Body of pancreas (tissue), 4 donors: ENCODE measurements around the gene ATP6V1G1. TPM values are rescaled to one million over a fixed set of nuclear protein-coding genes. Genes with fewer than 3 reads are reported as not detected.

Experiments used
- ATAC-seq: fragments of 150-250 bp; one replicate; pipeline ENCODE4 v1.9.1; 2016
- DNase-seq, 4 donors: peaks; one replicate each; pipeline ENCODE4 v3.0.0-alpha.2; 2019
- H3K27ac ChIP-seq, 4 donors: fragments of 200-600 bp; sonication (generic); 1 replicate in 3 of 4; 2 replicates in 1 of 4; pipeline versions ENCODE4 v1.5.1 to v1.6.1; 2016 to 2019; ENCODE audit warnings: mild to moderate bottlenecking in 1 of 4, mixed read lengths in 1 of 4, moderate library complexity in 1 of 4
- H3K27me3 ChIP-seq, 2 donors: fragments of 200-600 bp; sonication (generic); one replicate each; pipeline ENCODE4 v1.6.0; 2016; ENCODE audit warnings: mild to moderate bottlenecking in 1 of 2
- H3K36me3 ChIP-seq, 2 donors: fragments of 200-600 bp; sonication (generic); replicated peaks in 1 of 2; 2 replicates each; pipeline ENCODE4 v1.5.1; 2016; ENCODE audit warnings: low read depth in 2 of 2; ENCODE audit not compliant: insufficient read depth in 1 of 2
- H3K4me1 ChIP-seq: fragments of 200-600 bp; sonication (generic); one replicate; pipeline ENCODE4 v1.6.0; 2016
- H3K4me3 ChIP-seq, 2 donors: fragments of 200-600 bp; sonication (generic); 1 replicate in 1 of 2; 2 replicates in 1 of 2; pipeline ENCODE4 v1.5.1; 2016 to 2019
- H3K9me3 ChIP-seq, 3 donors: fragments of 200-600 bp; sonication (generic); 1 replicate in 2 of 3; 2 replicates in 1 of 3; pipeline ENCODE4 v1.5.1; 2016
- CTCF ChIP-seq, 7 experiments: fragments of 450-650 bp in 4 of 7; fragments of 200-600 bp in 3 of 7; sonication (generic) in 3 of 7; IDR thresholded peaks; one replicate each; pipeline ENCODE4 v1.5.1; 2016 to 2019; ENCODE audit warnings: antibody characterized with exemption in 7 of 7
- POLR2A ChIP-seq, 3 donors: fragments of 450-650 bp; IDR thresholded peaks; one replicate each; pipeline ENCODE4 v1.6.1; 2016; ENCODE audit warnings: antibody characterized with exemption in 3 of 3, mild to moderate bottlenecking in 2 of 3
- WGBS, 2 donors: methylation state at CpG; one replicate each; pipeline ENCODE4 v1.1.5; 2017; 5-methylcytosine and 5-hydroxymethylcytosine counted together
- intact Hi-C: fragments of 100-400 bp; cut with DNase I; formaldehyde crosslinking; loops from one replicate; pipeline ENCODE4 v1.15.1; 2023
- total RNA-seq, 2 donors: library from RNA; depleted of rRNA; stranded (reverse); fragments of >200 nt; gene quantifications; one replicate each; pipeline ENCODE4 v1.1.0, GENCODE V29; 2016

ATP6V1G1 gene
- total RNA-seq = 10 to 100 TPM; 62.3 to 91.3 TPM

GRCh38 chr9:114587345-114588202 lies at the start of gene ATP6V1G1:
Gene ATP6V1G1, plus strand, starts transcription at chr9:114587769. Its CDS starts 70 bp downstream, at chr9:114587839.
- no peaks in the 10 kb centered on the region for H3K36me3 ChIP-seq
- H3K4me3 ChIP-seq = peak within 1 kb of the TSS; percentile 64 to 72
- intact Hi-C loops = no loop called here
- no peaks in the 10 kb centered on the region for H3K9me3 ChIP-seq
- peak in 4 of 7 experiments; percentile 11 to 34 (median 21) for TF ChIP-seq CTCF (IDR thresholded peaks at IDR 0.05)
- TF ChIP-seq POLR2A (IDR thresholded peaks at IDR 0.05) = peak; percentile 90 to 97 (median 96)
- 0 to 1% methylated on average over 33 to 52 of the region's 52 CpGs for WGBS, 2 donors
- H3K27ac ChIP-seq = peak within 1 kb of the TSS; percentile 80 to 88 (median 82)
- DNase-seq = peak; percentile 100
- H3K27me3 ChIP-seq = no peaks in the 10 kb centered on the region
- peaks cover 38% of the 10 kb centered on the region for H3K4me1 ChIP-seq
- ATAC-seq = peak; percentile 99

GRCh38 chr9:114538241-114538640 lies 49.3 kb upstream of the ATP6V1G1 start:
- no peaks in the 10 kb centered on the region for H3K36me3 ChIP-seq
- no peak for TF ChIP-seq CTCF (IDR thresholded peaks at IDR 0.05)
- no peak for TF ChIP-seq POLR2A (IDR thresholded peaks at IDR 0.05)
- peaks cover under 1% of the 10 kb centered on the region for H3K4me1 ChIP-seq
- no peak overlapping the region for H3K27ac ChIP-seq
- no peaks in the 10 kb centered on the region for H3K27me3 ChIP-seq
- H3K4me3 ChIP-seq = no peak overlapping the region
- no peaks in the 10 kb centered on the region for H3K9me3 ChIP-seq
- DNase-seq = peak in 2 of 4 donors; percentile 14 to 18
- intact Hi-C loops = no loop called here
- ATAC-seq = no peak
- WGBS, 2 donors = 39 to 40% methylated on average over 5 of the region's 5 CpGs

GRCh38 chr9:114539701-114540380 lies 47.7 kb upstream of the ATP6V1G1 start:
- no peak for TF ChIP-seq POLR2A (IDR thresholded peaks at IDR 0.05)
- TF ChIP-seq CTCF (IDR thresholded peaks at IDR 0.05) = no peak
- DNase-seq = no peak
- no peaks in the 10 kb centered on the region for H3K27me3 ChIP-seq
- no peaks in the 10 kb centered on the region for H3K4me1 ChIP-seq
- 51 to 65% methylated on average over 9 of the region's 9 CpGs for WGBS, 2 donors
- ATAC-seq = no peak
- intact Hi-C loops = no loop called here
- H3K27ac ChIP-seq = no peak overlapping the region
- H3K9me3 ChIP-seq = no peaks in the 10 kb centered on the region
- H3K36me3 ChIP-seq = no peaks in the 10 kb centered on the region
- no peak overlapping the region for H3K4me3 ChIP-seq

- Histone ChIP-seq H3K9me3 (peaks cover 0 to 5% (median 0%) of the 10 kb centered on the region in 3 donors), H3K4me1 (no peaks in the 10 kb centered on the region), H3K27ac (no peak overlapping the region), H3K36me3 (no peaks in the 10 kb centered on the region), H3K4me3 (no peak overlapping the region), H3K27me3 (no peaks in the 10 kb centered on the region)
- ATAC-seq (no peak), DNase-seq (no peak)
- WGBS, 2 donors = 27 to 45% methylated on average over 5 of the region's 5 CpGs
- TF ChIP-seq POLR2A (IDR thresholded peaks at IDR 0.05) = no peak
- no peak for TF ChIP-seq CTCF (IDR thresholded peaks at IDR 0.05)
- intact Hi-C loops = no loop called here
These were observed 42.5 kb upstream of the ATP6V1G1 start for GRCh38 chr9:114545055-114545454.
